HepG2 (cell line): Measurements from ENCODE around the gene IQCM.

Experiments
- CTCF ChIP-seq: sonication (generic); formaldehyde crosslinking; IDR thresholded peaks from 2 replicates; pipeline ENCODE4 v1.5.0; 2020; ENCODE audit warnings: mild to moderate bottlenecking, missing genetic modification reagents, moderate library complexity
- FOSL1 ChIP-seq: sonication (generic); formaldehyde crosslinking; IDR thresholded peaks from 2 replicates; pipeline ENCODE4 v1.9.0; 2021; ENCODE audit warnings: missing genetic modification reagents, borderline replicate concordance
- MYC ChIP-seq: sonication (generic); formaldehyde crosslinking; IDR thresholded peaks from 2 replicates; pipeline ENCODE4 v1.9.0; 2021; ENCODE audit warnings: missing genetic modification reagents, borderline replicate concordance
- SALL1 ChIP-seq: sonication (generic); formaldehyde crosslinking; IDR thresholded peaks from 2 replicates; pipeline ENCODE4 v1.8.0; 2022; ENCODE audit warnings: mild to moderate bottlenecking, missing genetic modification reagents
- UBTF ChIP-seq: sonication (generic); formaldehyde crosslinking; IDR thresholded peaks from 2 replicates; pipeline ENCODE4 v1.4.0; 2020; ENCODE audit warnings: mild to moderate bottlenecking, missing genetic modification reagents
- ZBTB1 ChIP-seq: sonication (generic); formaldehyde crosslinking; IDR thresholded peaks from 2 replicates; pipeline ENCODE4 v1.4.0; 2020; ENCODE audit warnings: missing genetic modification reagents, borderline replicate concordance

GRCh38 chr4:149768477-149768876 is 47.2 kb downstream of the IQCM start:
- TF ChIP-seq CTCF (no peak), ZBTB1 (CRISPR knock-in tag) (no peak), MYC (CRISPR knock-in tag) (no peak), SALL1 (CRISPR knock-in tag) (no peak), UBTF (no peak), FOSL1 (CRISPR knock-in tag) (no peak)
